HepG2 (cell line): ENCODE results near the gene TMEM131L. TPM values are rescaled to one million over a fixed set of nuclear protein-coding genes. Genes with fewer than 3 reads are reported as not detected.

Experiments used
- ATAC-seq: fragments of 200-7000 bp; cut with Tn5 transposase; 3 replicates; pipeline ENCODE4 v1.9.1; 2020; ENCODE audit warnings: mild to moderate bottlenecking, moderate library complexity
- BruUV-seq: library from RNA; stranded (reverse); fragments of 400-500 nt; replicated peaks from 2 replicates; lab custom pipeline; 2021; lab: Mats Ljungman, UMichigan
- CTCF ChIA-PET: fragments of 300-600 bp; formaldehyde crosslinking; extraction: SDS; loops from one replicate; lab custom pipeline; 2021; ENCODE audit warnings: low total read pairs, inconsistent platforms, low intra/inter-chr PET ratio; lab: Yijun Ruan, JAX
- POLR2A ChIA-PET: fragments of 350-600 bp; sonication (Branson Sonifier 250); formaldehyde crosslinking; loops from one replicate; lab custom pipeline; 2020; ENCODE audit warnings: antibody characterized with exemption, inconsistent platforms; lab: Yijun Ruan, JAX
- DNase-seq: peaks from one replicate; pipeline ENCODE4 v3.0.0-alpha.2; 2015; ENCODE audit warnings: low spot score
- FAIRE-seq: peaks from 3 replicates; lab custom pipeline; 2011; peaks lifted over from hg19 to GRCh38; lab: Jason Lieb, UNC
- H2AFZ ChIP-seq: one replicate; pipeline ENCODE4 v1.6.1; 2011; ENCODE audit warnings: low read length, inconsistent platforms
- H3K27ac ChIP-seq: fragments of 300-600 bp; 3 replicates; pipeline ENCODE4 v1.8.0; 2011; ENCODE audit warnings: mixed run types, mild to moderate bottlenecking, mixed read lengths, low read length, inconsistent platforms; ENCODE audit not compliant: insufficient read depth; ENCODE audit errors: extremely low read length
- H3K27me3 ChIP-seq, 2 experiments: fragments of 200-600 bp in 1 of 2; 2 replicates in 1 of 2; 3 replicates in 1 of 2; pipeline versions ENCODE4 v1.6.0 to v1.8.0; 2011; ENCODE audit warnings: low read length in 2 of 2, mild to moderate bottlenecking in 2 of 2, moderate library complexity in 2 of 2, inconsistent platforms in 1 of 2; ENCODE audit not compliant: insufficient read depth in 2 of 2, control insufficient read depth in 1 of 2
- H3K36me3 ChIP-seq, 2 experiments: fragments of 200-600 bp in 1 of 2; replicated peaks in 1 of 2; 2 replicates in 1 of 2; 3 replicates in 1 of 2; pipeline versions ENCODE4 v1.5.1 to v1.8.0; 2011; ENCODE audit warnings: low read length in 2 of 2, inconsistent platforms in 1 of 2; ENCODE audit not compliant: insufficient read depth in 2 of 2, control insufficient read depth in 1 of 2
- H3K4me1 ChIP-seq: 2 replicates; pipeline ENCODE4 v1.5.1; 2012; ENCODE audit warnings: low read length, inconsistent platforms; ENCODE audit not compliant: insufficient read depth
- H3K4me2 ChIP-seq: 2 replicates; pipeline ENCODE4 v1.6.0; 2011; ENCODE audit warnings: low read depth, low read length, inconsistent platforms
- H3K4me3 ChIP-seq, 3 experiments: fragments of 200-600 bp in 1 of 3; sonication (generic), shearing (Covaris generic) in 1 of 3; replicated peaks in 1 of 3; 2 replicates each; pipeline ENCODE4 v1.5.1; 2011 to 2016; ENCODE audit warnings: low read length in 3 of 3, inconsistent platforms in 2 of 3, low read depth in 2 of 3, mild to moderate bottlenecking in 2 of 3, control low read depth in 1 of 3, mixed read lengths in 1 of 3; ENCODE audit not compliant: insufficient read depth in 1 of 3
- H3K79me2 ChIP-seq: one replicate; pipeline ENCODE4 v1.6.1; 2011; ENCODE audit warnings: low read length, inconsistent platforms; ENCODE audit not compliant: insufficient read depth
- H3K9ac ChIP-seq: 2 replicates; pipeline ENCODE4 v1.6.0; 2011; ENCODE audit warnings: mild to moderate bottlenecking, low read depth, low read length, inconsistent platforms; ENCODE audit not compliant: insufficient read depth
- H3K9me3 ChIP-seq: 2 replicates; pipeline ENCODE4 v1.5.1; 2012; ENCODE audit warnings: mild to moderate bottlenecking, low read length
- H4K20me1 ChIP-seq: 2 replicates; pipeline ENCODE4 v1.6.0; 2011; ENCODE audit warnings: inconsistent platforms, mild to moderate bottlenecking, low read length, moderate library complexity; ENCODE audit not compliant: insufficient read depth
- BCL6 ChIP-seq: IDR thresholded peaks from 2 replicates; pipeline ENCODE4 v1.6.1; 2016; ENCODE audit warnings: missing genetic modification reagents, missing compliant biosample characterization
- BCLAF1 ChIP-seq: fragments of 450-650 bp; IDR thresholded peaks from 2 replicates; pipeline ENCODE4 v1.6.1; 2017; ENCODE audit warnings: mild to moderate bottlenecking
- HDAC6 ChIP-seq: fragments of 200-600 bp; sonication (generic); IDR thresholded peaks from 2 replicates; pipeline ENCODE4 v1.7.0; 2017; ENCODE audit warnings: mild to moderate bottlenecking, antibody characterized with exemption, low read length, low read depth
- HOXA9 ChIP-seq: sonication (generic); formaldehyde crosslinking; IDR thresholded peaks from 2 replicates; pipeline ENCODE4 v1.8.1; 2022; ENCODE audit warnings: missing genetic modification reagents, mild to moderate bottlenecking, moderate library complexity, borderline replicate concordance
- NPAS2 ChIP-seq: sonication (generic); formaldehyde crosslinking; IDR thresholded peaks from 2 replicates; pipeline ENCODE4 v1.8.0; 2022; ENCODE audit warnings: mild to moderate bottlenecking, missing genetic modification reagents, borderline replicate concordance
- POGK ChIP-seq: sonication (generic); formaldehyde crosslinking; conservative IDR thresholded peaks from 2 replicates; pipeline ENCODE4 v1.8.0; 2022; ENCODE audit warnings: mild to moderate bottlenecking, moderate library complexity, missing genetic modification reagents
- SALL2 ChIP-seq: sonication (generic); formaldehyde crosslinking; IDR thresholded peaks from 2 replicates; pipeline ENCODE4 v1.8.1; 2023; ENCODE audit warnings: mild to moderate bottlenecking, missing genetic modification reagents, inconsistent platforms
- ZMAT3 ChIP-seq: sonication (generic); formaldehyde crosslinking; conservative IDR thresholded peaks from 2 replicates; pipeline ENCODE4 v1.7.0; 2021; ENCODE audit warnings: missing genetic modification reagents
- ZNF367 ChIP-seq: sonication (generic); formaldehyde crosslinking; IDR thresholded peaks from 2 replicates; pipeline ENCODE4 v1.4.0; 2020; ENCODE audit warnings: missing genetic modification reagents, borderline replicate concordance
- ZNF557 ChIP-seq: sonication (generic); formaldehyde crosslinking; IDR thresholded peaks from 2 replicates; pipeline ENCODE4 v1.4.0; 2020; ENCODE audit warnings: missing genetic modification reagents
- ZNF790 ChIP-seq: sonication (generic); formaldehyde crosslinking; IDR thresholded peaks from 2 replicates; pipeline ENCODE4 v1.8.0; 2022; ENCODE audit warnings: missing genetic modification reagents, mild to moderate bottlenecking, borderline replicate concordance
- ZSCAN30 ChIP-seq: sonication (generic); formaldehyde crosslinking; IDR thresholded peaks from 2 replicates; pipeline ENCODE4 v1.5.0; 2020; ENCODE audit warnings: mild to moderate bottlenecking, missing genetic modification reagents
- WGBS: methylation state at CpG from one replicate; pipeline ENCODE4 v1.1.6; 2017; ENCODE audit warnings: low lambda C conversion rate; 5-methylcytosine and 5-hydroxymethylcytosine counted together
- in situ Hi-C: cut with HindIII; loops from 2 replicates; pipeline ENCODE4 v1.10.0; 2017; ENCODE audit warnings: low pct_unique_long_range_greater_than_20kb; ENCODE audit not compliant: extremely low pct_ligation_motif_present
- intact Hi-C: fragments of 100-400 bp; cut with micrococcal nuclease; formaldehyde crosslinking; loops from one replicate; pipeline ENCODE4 v1.10.0; 2022; ENCODE audit not compliant: unreplicated experiment
- polyA plus RNA-seq, 8 experiments: library from polyadenylated mRNA; depleted of rRNA in 3 of 8; stranded (reverse) in 7 of 8; unstranded in 1 of 8; fragments of >200 nt; fragmentation: Illumina TruSeq in 4 of 8; extraction: Trizol in 4 of 8; gene quantifications; 2 replicates each; pipeline versions ENCODE4 v1.2.1 to v1.2.3, GENCODE V29; 2011 to 2016; ENCODE audit warnings: low read depth in 4 of 8, missing spikeins in 1 of 8, mixed read lengths in 1 of 8; ENCODE audit not compliant: insufficient read depth in 1 of 8
- total RNA-seq, 5 experiments: library from RNA; depleted of rRNA; stranded (reverse); fragments of >200 nt; fragmentation: Illumina TruSeq; extraction: Trizol; gene quantifications; 2 replicates each; pipeline ENCODE4 v1.2.3, GENCODE V29; 2016; ENCODE audit warnings: low read depth in 1 of 5

The TMEM131L gene
- total and polyA plus RNA-seq, 2 of the 13 experiments (the other 11 are each of a cell fraction or from before 2014, with no cell fraction given) = 2.2 to 4.5 TPM

GRCh38 chr4:153433754-153434105, 32.4 kb upstream of the TMEM131L start:
- no peak for FAIRE-seq
- H3K27ac ChIP-seq = no peak overlapping the region

GRCh38 chr4:153434190-153434589, 32.0 kb upstream of the TMEM131L start:
- H3K79me2 ChIP-seq = no peaks in the 10 kb centered on the region
- no peak overlapping the region for H3K27ac ChIP-seq
- DNase-seq (no peak), ATAC-seq (no peak), FAIRE-seq (no peak)
- H3K4me3 ChIP-seq = no peak overlapping the region
- H4K20me1 ChIP-seq = no peaks in the 10 kb centered on the region
- H3K27me3 ChIP-seq = no peaks in the 10 kb centered on the region
- no peak overlapping the region for H3K9ac ChIP-seq
- no peak overlapping the region for H2AFZ ChIP-seq
- H3K4me2 ChIP-seq = no peak overlapping the region
- POLR2A ChIA-PET = no interaction called here
- H3K4me1 ChIP-seq = peaks cover 15% of the 10 kb centered on the region
- H3K36me3 ChIP-seq = no peaks in the 10 kb centered on the region
- WGBS = 76% methylated on average over 2 of the region's 2 CpGs
- BruUV-seq = no TSS peak
- CTCF ChIA-PET = interaction anchor here (2.3 to 2.5 kb wide), 2 partner anchors 140 to 142 kb away, joined by 15 to 21 read pairs; no protein-coding TSS in a partner anchor
- intact Hi-C loops = loop anchor here (10.0 kb wide), 1 partner anchor 211 kb away; no protein-coding TSS in a partner anchor
- no peaks in the 10 kb centered on the region for H3K9me3 ChIP-seq
- in situ Hi-C loops = no loop called here
- TF ChIP-seq ZNF557 = no peak
- TF ChIP-seq BCLAF1 = no peak
- no peak for TF ChIP-seq NPAS2 (CRISPR knock-in tag)
- TF ChIP-seq HOXA9 (CRISPR knock-in tag) = no peak
- no peak for TF ChIP-seq HDAC6

More at GRCh38 chr4:153433754-153434105, 32.4 kb upstream of the TMEM131L start:
- Histone ChIP-seq H3K9me3 (no peaks in the 10 kb centered on the region), H2AFZ (peak overlapping the region; percentile 86), H3K4me3 (no peak overlapping the region), H3K27me3 (no peaks in the 10 kb centered on the region), H4K20me1 (no peaks in the 10 kb centered on the region), H3K36me3 (no peaks in the 10 kb centered on the region)
- intact Hi-C loops (loop anchor here (1.0 to 10.0 kb wide), 3 partner anchors 89 to 211 kb away; partner anchors contain the start of gene MND1), in situ Hi-C loops (no loop called here)
- ATAC-seq = no peak
- CTCF ChIA-PET = interaction anchor here (2.3 to 2.5 kb wide), 2 partner anchors 141 to 143 kb away, joined by 15 to 21 read pairs; no protein-coding TSS in a partner anchor
- BruUV-seq = no TSS peak
- TF ChIP-seq POGK (no peak), BCL6 (CRISPR knock-in tag) (no peak), SALL2 (CRISPR knock-in tag) (no peak), ZMAT3 (CRISPR knock-in tag) (no peak), ZNF367 (CRISPR knock-in tag) (no peak), ZSCAN30 (no peak), ZNF790 (no peak)
- TF ChIP-seq, all 625 proteins: peak for 0
- no peak for DNase-seq
- H3K9ac ChIP-seq = no peak overlapping the region
- H3K4me2 ChIP-seq = peak overlapping the region; percentile 49
- H3K4me1 ChIP-seq = peaks cover 15% of the 10 kb centered on the region
- POLR2A ChIA-PET = no interaction called here
- H3K79me2 ChIP-seq = no peaks in the 10 kb centered on the region
- WGBS = 55% methylated on average over 3 of the region's 3 CpGs
